ENCODE data around the gene GSE1.
A peak's percentile ranks its signal among the peaks of the same experiment; 100 is the strongest.

GSE1 gene

GRCh38 chr16:85634747-85635544 lies 21.8 kb downstream of the GSE1 start:
- no peak for DNase-seq (ENCODE audit: low spot score)

GRCh38 chr16:85635545-85636140 lies 22.5 kb downstream of the GSE1 start:
- no peak for DNase-seq (ENCODE audit: low spot score)

- DNase-seq (ENCODE audit: low spot score), result no peak
Measured at GRCh38 chr16:85636234-85636812, 23.2 kb downstream of the GSE1 start.

GRCh38 chr16:85637061-85637807 lies 24.1 kb downstream of the GSE1 start:
- DNase-seq (ENCODE audit: low spot score), result no peak

GRCh38 chr16:85637808-85638647 lies 24.9 kb downstream of the GSE1 start:
- DNase-seq (ENCODE audit: low spot score), result no peak

- no peak for DNase-seq (ENCODE audit: low spot score)
Measured at GRCh38 chr16:85638695-85639409, 25.7 kb downstream of the GSE1 start.

GRCh38 chr16:85639529-85640253 lies 26.6 kb downstream of the GSE1 start:
- DNase-seq (ENCODE audit: low spot score), result peak; percentile 63

GRCh38 chr16:85640254-85640558 lies 27.1 kb downstream of the GSE1 start:
- no peak for DNase-seq (ENCODE audit: low spot score)

GRCh38 chr16:85640585-85640984 lies 27.5 kb downstream of the GSE1 start:
- DNase-seq (ENCODE audit: low spot score), result no peak

- no peak for DNase-seq (ENCODE audit: low spot score)
Measured at GRCh38 chr16:85641305-85641704, 28.2 kb downstream of the GSE1 start.

GRCh38 chr16:85641776-85642176 lies 28.7 kb downstream of the GSE1 start:
- peak; percentile 74 for DNase-seq (ENCODE audit: low spot score)

GRCh38 chr16:85642762-85643358 lies 29.7 kb downstream of the GSE1 start:
- DNase-seq (ENCODE audit: low spot score), result no peak

GRCh38 chr16:85643631-85644030 lies 30.5 kb downstream of the GSE1 start:
- DNase-seq (ENCODE audit: low spot score), result no peak

- no peak for DNase-seq (ENCODE audit: low spot score)
Measured at GRCh38 chr16:85644093-85644712, 31.1 kb downstream of the GSE1 start.

GRCh38 chr16:85645021-85645589 lies 32.0 kb downstream of the GSE1 start:
- no peak for DNase-seq (ENCODE audit: low spot score)

GRCh38 chr16:85646358-85646907 lies 33.3 kb downstream of the GSE1 start:
- DNase-seq (ENCODE audit: low spot score), result no peak

- no peak for DNase-seq (ENCODE audit: low spot score)
Measured at GRCh38 chr16:85646976-85647375, 33.9 kb downstream of the GSE1 start.

- no peak for DNase-seq (ENCODE audit: low spot score)
Measured at GRCh38 chr16:85648070-85648714, 35.1 kb downstream of the GSE1 start.
